ENCODE results near the gene BRSK2. TPM values are rescaled to one million over a fixed set of nuclear protein-coding genes. Genes with fewer than 3 reads are reported as not detected.

BRSK2 gene
- total RNA-seq, 2 experiments from 2014 or later = 0.96 to 1.2 TPM

GRCh38 chr11:1481861-1482441, 92.2 kb downstream of the BRSK2 start:
- intact Hi-C loops (cut with DNase I, micrococcal nuclease) = no loop called here
- POLR2A ChIA-PET = no interaction called here
- Mint-ChIP-seq H3K27ac (no peak overlapping the region), H3K4me1 (peaks cover 3% of the 10 kb centered on the region), H3K36me3 (ENCODE audit: low read depth) (peaks cover 9% of the 10 kb centered on the region), H3K9me3 (ENCODE audit: low read depth) (no peaks in the 10 kb centered on the region), H3K27me3 (no peaks in the 10 kb centered on the region), H3K4me3 (no peak overlapping the region)
- DNase-seq (no peak), ATAC-seq (no peak)
- CTCF ChIA-PET = interaction anchor here (1.0 kb wide), 1 partner anchor 11 kb away, joined by 3 read pairs; no protein-coding TSS in a partner anchor

- peak; percentile 12 for ATAC-seq
- H3K4me3 Mint-ChIP-seq = no peak overlapping the region
- H3K9me3 Mint-ChIP-seq (ENCODE audit: low read depth) = no peaks in the 10 kb centered on the region
Measured at GRCh38 chr11:1482581-1483444, 93.1 kb downstream of the BRSK2 start.

DNA sequence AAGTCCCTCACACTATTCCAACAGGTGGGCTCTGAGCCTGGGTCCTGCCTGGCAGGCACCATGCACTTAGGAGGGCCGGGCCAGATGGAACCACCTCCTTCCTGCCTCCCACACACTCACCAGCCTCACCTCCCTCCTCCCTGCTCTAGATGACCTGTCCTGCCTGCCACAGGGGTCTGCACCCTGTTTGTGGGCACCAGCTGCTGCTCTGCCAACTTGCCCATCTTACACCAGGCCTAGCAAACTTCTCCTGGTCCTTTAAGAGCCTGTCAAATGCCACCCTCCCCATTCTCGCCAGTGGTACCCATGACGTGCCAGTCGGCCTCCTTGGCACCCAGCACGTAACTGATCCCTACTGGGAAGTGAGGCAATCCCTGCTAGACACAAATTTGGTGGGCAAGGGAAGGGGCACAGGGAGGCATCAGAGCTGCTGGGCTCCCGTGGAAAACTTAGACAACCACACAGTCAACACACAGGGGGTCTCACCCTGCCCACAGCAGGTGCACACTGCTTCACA, 93.8 kb downstream of the BRSK2 start:
- DNase-seq (no peak), ATAC-seq (no peak)
- Mint-ChIP-seq H3K27me3 (no peaks in the 10 kb centered on the region), H3K4me3 (no peak overlapping the region), H3K4me1 (peaks cover 14% of the 10 kb centered on the region), H3K27ac (no peak overlapping the region), H3K9me3 (ENCODE audit: low read depth) (no peaks in the 10 kb centered on the region), H3K36me3 (ENCODE audit: low read depth) (peaks cover 2% of the 10 kb centered on the region)
- CTCF ChIA-PET = no interaction called here
- intact Hi-C loops (cut with DNase I, micrococcal nuclease) = no loop called here
- POLR2A ChIA-PET = no interaction called here

More at GRCh38 chr11:1482581-1483444, 93.1 kb downstream of the BRSK2 start:
- intact Hi-C loops (cut with DNase I, micrococcal nuclease) = no loop called here
- Mint-ChIP-seq H3K27ac (no peak overlapping the region), H3K36me3 (ENCODE audit: low read depth) (peaks cover 6% of the 10 kb centered on the region), H3K4me1 (peaks cover 8% of the 10 kb centered on the region), H3K27me3 (no peaks in the 10 kb centered on the region)
- no peak for DNase-seq
- ChIA-PET CTCF (interaction anchor here (1.0 kb wide), 1 partner anchor 10 kb away, joined by 3 read pairs; no protein-coding TSS in a partner anchor), POLR2A (no interaction called here)

- H3K4me1 Mint-ChIP-seq = peaks cover 19% of the 10 kb centered on the region
- CTCF ChIA-PET = no interaction called here
- no peak for ATAC-seq
- no peak for DNase-seq
- POLR2A ChIA-PET = no interaction called here
- no peak overlapping the region for H3K27ac Mint-ChIP-seq
- H3K4me3 Mint-ChIP-seq = no peak overlapping the region
- intact Hi-C loops (cut with DNase I, micrococcal nuclease) = no loop called here
- H3K27me3 Mint-ChIP-seq = no peaks in the 10 kb centered on the region
- no peaks in the 10 kb centered on the region for H3K9me3 Mint-ChIP-seq (ENCODE audit: low read depth)
- H3K36me3 Mint-ChIP-seq (ENCODE audit: low read depth) = no peaks in the 10 kb centered on the region
Measured at GRCh38 chr11:1484061-1484671, 94.4 kb downstream of the BRSK2 start.

GRCh38 chr11:1484695-1485503, 95.2 kb downstream of the BRSK2 start:
- ChIA-PET POLR2A (no interaction called here), CTCF (no interaction called here)
- H3K4me1 Mint-ChIP-seq = peaks cover 24% of the 10 kb centered on the region
- DNase-seq (no peak), ATAC-seq (no peak)
- H3K36me3 Mint-ChIP-seq (ENCODE audit: low read depth) = no peaks in the 10 kb centered on the region
- intact Hi-C loops (cut with DNase I, micrococcal nuclease) = no loop called here
- H3K9me3 Mint-ChIP-seq (ENCODE audit: low read depth) = no peaks in the 10 kb centered on the region
- no peak overlapping the region for H3K4me3 Mint-ChIP-seq
- no peaks in the 10 kb centered on the region for H3K27me3 Mint-ChIP-seq
- no peak overlapping the region for H3K27ac Mint-ChIP-seq

- Mint-ChIP-seq H3K4me1 (peaks cover 24% of the 10 kb centered on the region), H3K36me3 (ENCODE audit: low read depth) (no peaks in the 10 kb centered on the region), H3K9me3 (ENCODE audit: low read depth) (no peaks in the 10 kb centered on the region), H3K27me3 (no peaks in the 10 kb centered on the region), H3K27ac (no peak overlapping the region), H3K4me3 (no peak overlapping the region)
- CTCF ChIA-PET = no interaction called here
- POLR2A ChIA-PET = no interaction called here
- DNase-seq = no peak
- intact Hi-C loops (cut with DNase I, micrococcal nuclease) = no loop called here
- ATAC-seq = no peak
Measured at GRCh38 chr11:1485504-1485885, 95.8 kb downstream of the BRSK2 start.

DNA sequence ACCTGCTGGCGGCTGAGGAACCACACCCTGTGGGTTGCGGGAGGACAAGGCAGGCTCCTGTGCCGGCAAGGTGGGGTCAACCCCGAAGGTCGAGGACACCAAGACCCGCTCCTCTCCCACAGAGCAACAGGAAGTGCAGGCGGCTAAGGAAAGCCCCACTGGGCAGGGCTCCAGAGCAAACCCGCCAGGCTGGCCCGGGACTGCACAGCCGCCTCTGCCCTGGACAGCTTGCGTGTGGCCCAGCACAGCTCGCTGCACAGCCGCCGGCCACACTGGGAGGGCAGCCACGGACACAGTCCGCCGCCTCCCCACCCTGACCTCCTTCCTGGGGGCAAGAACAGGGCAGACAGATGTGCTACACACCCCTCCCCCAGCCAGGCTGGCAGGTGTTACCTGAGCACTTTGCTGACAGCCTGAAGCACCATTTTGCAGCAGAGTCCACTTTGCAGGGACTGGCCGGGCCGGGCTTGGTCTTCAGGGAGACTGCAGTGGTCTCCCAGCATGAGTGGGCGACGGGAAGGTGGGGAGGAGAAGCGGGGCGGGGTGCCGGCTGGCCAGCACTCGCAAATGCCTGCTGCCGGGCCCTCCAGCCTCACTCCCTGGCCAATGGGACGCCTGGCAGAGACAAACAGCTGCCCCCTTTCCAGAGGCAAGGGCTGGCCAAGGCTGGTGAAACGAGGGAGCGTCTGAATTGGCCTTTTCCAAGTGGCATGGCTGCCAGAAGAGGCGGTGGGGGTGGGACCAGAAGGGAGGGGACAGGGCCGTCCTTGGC, 96.5 kb downstream of the BRSK2 start, which contains the start of gene MOB2:
Gene MOB2 (minus strand): TSS at position 726 of the 772 bp plus-strand sequence. CDS start 223 bp downstream, at position 503.
- Mint-ChIP-seq H3K9me3 (ENCODE audit: low read depth) (no peaks in the 10 kb centered on the region), H3K4me1 (peaks cover 24% of the 10 kb centered on the region), H3K27ac (no peak within 1 kb of the TSS), H3K4me3 (no peak within 1 kb of the TSS), H3K27me3 (no peaks in the 10 kb centered on the region), H3K36me3 (ENCODE audit: low read depth) (no peaks in the 10 kb centered on the region)
- ATAC-seq = no peak
- intact Hi-C loops (cut with DNase I, micrococcal nuclease) = no loop called here
- ChIA-PET CTCF (no interaction called here), POLR2A (no interaction called here)
- DNase-seq = peak; percentile 16

DNA sequence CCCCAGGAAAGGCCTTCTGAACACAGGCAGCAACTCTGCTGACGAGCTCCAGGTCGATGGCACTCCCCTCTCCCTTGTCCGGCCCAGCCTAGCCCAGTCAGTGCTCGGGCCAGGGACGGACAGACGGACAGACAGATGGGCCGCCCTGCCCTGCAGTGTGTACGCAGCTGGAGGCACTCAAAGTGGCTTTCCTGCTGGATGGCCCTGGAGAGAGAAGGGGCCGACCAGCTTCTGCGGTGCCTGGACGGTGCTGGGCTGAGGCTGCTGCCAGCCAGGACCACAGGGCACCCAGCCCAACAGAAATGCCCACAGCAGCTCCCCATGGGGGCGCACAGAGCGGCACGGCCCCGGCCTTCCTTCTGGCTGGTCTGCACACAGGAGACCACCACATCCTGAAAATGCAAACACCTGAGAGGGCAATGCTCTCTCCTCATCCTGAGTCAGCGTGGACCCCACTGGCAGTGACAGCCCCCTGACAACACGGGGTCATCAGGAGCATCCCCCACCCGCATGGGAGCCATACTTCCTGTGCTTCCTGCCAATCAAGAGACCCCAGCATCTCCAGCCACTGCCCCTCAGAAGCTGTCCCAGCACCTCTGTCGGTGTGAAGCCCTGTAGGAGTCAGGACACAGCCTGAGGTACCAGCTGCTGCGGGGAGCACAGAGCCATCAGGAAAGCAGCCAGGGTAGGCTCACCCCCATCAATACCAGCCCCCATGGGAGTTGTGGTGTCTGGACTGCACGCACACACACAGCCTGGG, 97.5 kb downstream of the BRSK2 start:
- intact Hi-C loops (cut with DNase I, micrococcal nuclease) = no loop called here
- Mint-ChIP-seq H3K4me1 (peaks cover 24% of the 10 kb centered on the region), H3K9me3 (ENCODE audit: low read depth) (no peaks in the 10 kb centered on the region), H3K27me3 (no peaks in the 10 kb centered on the region), H3K4me3 (no peak overlapping the region), H3K27ac (no peak overlapping the region), H3K36me3 (ENCODE audit: low read depth) (no peaks in the 10 kb centered on the region)
- POLR2A ChIA-PET = no interaction called here
- DNase-seq (no peak), ATAC-seq (no peak)
- CTCF ChIA-PET = no interaction called here

- ChIA-PET CTCF (no interaction called here), POLR2A (no interaction called here)
- no peak overlapping the region for H3K4me3 Mint-ChIP-seq
- ATAC-seq = no peak
- no peak for DNase-seq
- H3K27ac Mint-ChIP-seq = no peak overlapping the region
- intact Hi-C loops (cut with DNase I, micrococcal nuclease) = no loop called here
- no peaks in the 10 kb centered on the region for H3K9me3 Mint-ChIP-seq (ENCODE audit: low read depth)
- no peaks in the 10 kb centered on the region for H3K36me3 Mint-ChIP-seq (ENCODE audit: low read depth)
- no peaks in the 10 kb centered on the region for H3K27me3 Mint-ChIP-seq
- peaks cover 32% of the 10 kb centered on the region for H3K4me1 Mint-ChIP-seq
Measured at GRCh38 chr11:1487851-1488574, 98.3 kb downstream of the BRSK2 start.

GRCh38 chr11:1488575-1489180, 98.9 kb downstream of the BRSK2 start:
- peaks cover 36% of the 10 kb centered on the region for H3K4me1 Mint-ChIP-seq
- POLR2A ChIA-PET = no interaction called here
- H3K36me3 Mint-ChIP-seq (ENCODE audit: low read depth) = no peaks in the 10 kb centered on the region
- no peaks in the 10 kb centered on the region for H3K27me3 Mint-ChIP-seq
- DNase-seq (no peak), ATAC-seq (no peak)
- H3K9me3 Mint-ChIP-seq (ENCODE audit: low read depth) = no peaks in the 10 kb centered on the region
- no peak overlapping the region for H3K27ac Mint-ChIP-seq
- no peak overlapping the region for H3K4me3 Mint-ChIP-seq
- intact Hi-C loops (cut with DNase I, micrococcal nuclease) = no loop called here
- CTCF ChIA-PET = no interaction called here
